Left kidney (tissue), 1 donor: Measurements from ENCODE around the gene CTNS. TPM values are rescaled to one million over a fixed set of nuclear protein-coding genes. Genes with fewer than 3 reads are reported as not detected.

Source experiments
- polyA plus RNA-seq: library from polyadenylated mRNA; unstranded; fragments of 120-200 nt; gene quantifications from one replicate; pipeline ENCODE4 v1.2.1, GENCODE V29; 2013; ENCODE audit not compliant: insufficient read length

The CTNS gene
- polyA plus RNA-seq, 1 donor = 23.3 TPM

Other genes with a start within 250 kb of the CTNS start
- not detected for gene OR1E1, start 238.3 kb upstream of the CTNS start, polyA plus RNA-seq
- gene OR3A3, start 225.4 kb upstream of the CTNS start, polyA plus RNA-seq = 0.10 TPM
- not detected for gene OR1E2, start 202.9 kb upstream of the CTNS start, polyA plus RNA-seq
- 0.15 TPM for gene SPATA22, start 164.9 kb upstream of the CTNS start, polyA plus RNA-seq
- 33.2 TPM for gene ASPA, start 160.8 kb upstream of the CTNS start, polyA plus RNA-seq
- gene TRPV3, start 78.9 kb upstream of the CTNS start, polyA plus RNA-seq = 1.1 TPM
- gene TRPV1, start 27.3 kb upstream of the CTNS start, polyA plus RNA-seq = 13.0 TPM
- 18.7 TPM for gene SHPK, start 510 bp upstream of the CTNS start, polyA plus RNA-seq
- 78.4 TPM for gene TAX1BP3, start 31.8 kb downstream of the CTNS start, polyA plus RNA-seq
- gene EMC6, start 32.1 kb downstream of the CTNS start, polyA plus RNA-seq = 20.3 TPM
- 0.95 TPM for gene P2RX5, start 59.4 kb downstream of the CTNS start, polyA plus RNA-seq
- gene HASPIN, start 87.1 kb downstream of the CTNS start, polyA plus RNA-seq = 4.4 TPM
- gene ITGAE, start 164.4 kb downstream of the CTNS start, polyA plus RNA-seq = 42.7 TPM
- gene NCBP3, start 209.5 kb downstream of the CTNS start, polyA plus RNA-seq = 116 TPM